ENCODE results near the gene SMIM44. TPM values are rescaled to one million over a fixed set of nuclear protein-coding genes. Genes with fewer than 3 reads are reported as not detected.
A peak's percentile ranks its signal among the peaks of the same experiment; 100 is the strongest.

Gene SMIM44
- total RNA-seq, 1 experiment from 2014 or later = not detected

DNA sequence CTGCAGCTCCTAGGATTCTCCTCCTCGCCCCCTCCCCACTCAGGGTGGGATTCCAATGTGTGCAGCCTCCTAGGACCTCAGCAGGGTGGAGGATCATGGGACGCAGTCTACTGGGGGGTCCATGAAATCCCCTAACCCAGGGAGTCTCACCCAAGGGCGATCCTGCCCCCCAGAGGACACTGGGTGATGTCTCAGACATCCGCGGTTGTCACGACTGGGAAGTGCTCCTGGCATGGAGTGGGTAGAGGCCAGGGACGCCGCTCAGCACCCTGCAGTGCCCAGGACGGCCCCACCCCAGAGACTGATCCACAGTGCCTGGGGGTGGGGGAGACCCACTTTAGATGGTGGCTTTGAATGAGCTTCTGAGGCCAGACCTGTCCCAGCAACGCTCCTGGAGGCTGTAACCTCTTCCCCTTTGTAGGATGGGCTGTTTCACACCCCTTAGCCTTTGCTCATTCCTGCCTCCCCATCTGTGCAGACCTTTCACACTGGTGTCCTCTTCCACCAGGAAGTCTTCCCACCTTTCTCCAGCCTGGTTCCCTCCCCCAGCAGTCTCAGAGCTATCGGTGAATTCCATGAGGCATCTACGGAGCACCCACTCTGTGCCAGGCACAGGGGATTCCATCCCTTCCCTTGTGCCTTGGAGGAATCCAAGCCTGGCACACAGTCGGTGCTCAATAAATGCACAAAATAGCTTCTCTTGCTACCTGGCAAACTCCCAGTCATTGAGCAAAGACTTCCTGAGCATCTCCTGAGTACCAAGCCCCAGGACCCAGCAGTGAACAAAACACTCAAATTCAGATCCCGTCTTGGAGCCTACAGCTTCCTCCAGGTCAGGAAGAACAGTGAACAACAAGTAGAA lies 13.4 kb downstream of the SMIM44 start:
- Histone ChIP-seq H3K27ac (ENCODE audit: low read length) (no peak overlapping the region), H3K36me3 (ENCODE audit: control insufficient read depth, insufficient read depth, low read length) (no peaks in the 10 kb centered on the region), H3K4me3 (ENCODE audit: low read depth in 2 of 2, low read length in 2 of 2) (no peak overlapping the region), H3K4me1 (ENCODE audit: control insufficient read depth, insufficient read depth, low read length) (no peaks in the 10 kb centered on the region), H3K9me3 (ENCODE audit: control insufficient read depth, insufficient read depth, low read depth, low read length) (no peaks in the 10 kb centered on the region), H3K27me3 (ENCODE audit: control insufficient read depth, insufficient read depth, low read length) (no peaks in the 10 kb centered on the region)
- ChIA-PET CTCF (interaction anchor here (0.6 to 1.1 kb wide), 4 partner anchors 111 to 249 kb away, joined by 3 to 5 read pairs (median 4); no protein-coding TSS in a partner anchor), POLR2A (no interaction called here)
- DNase-seq (ENCODE audit: low read depth, low spot score) = no peak
- ATAC-seq = peak; percentile 55
- no TSS peak for BruUV-seq (replicated peaks)
- intact Hi-C loops (cut with micrococcal nuclease; ENCODE audit: unreplicated experiment) = no loop called here
- TF ChIP-seq, protein P1, sequence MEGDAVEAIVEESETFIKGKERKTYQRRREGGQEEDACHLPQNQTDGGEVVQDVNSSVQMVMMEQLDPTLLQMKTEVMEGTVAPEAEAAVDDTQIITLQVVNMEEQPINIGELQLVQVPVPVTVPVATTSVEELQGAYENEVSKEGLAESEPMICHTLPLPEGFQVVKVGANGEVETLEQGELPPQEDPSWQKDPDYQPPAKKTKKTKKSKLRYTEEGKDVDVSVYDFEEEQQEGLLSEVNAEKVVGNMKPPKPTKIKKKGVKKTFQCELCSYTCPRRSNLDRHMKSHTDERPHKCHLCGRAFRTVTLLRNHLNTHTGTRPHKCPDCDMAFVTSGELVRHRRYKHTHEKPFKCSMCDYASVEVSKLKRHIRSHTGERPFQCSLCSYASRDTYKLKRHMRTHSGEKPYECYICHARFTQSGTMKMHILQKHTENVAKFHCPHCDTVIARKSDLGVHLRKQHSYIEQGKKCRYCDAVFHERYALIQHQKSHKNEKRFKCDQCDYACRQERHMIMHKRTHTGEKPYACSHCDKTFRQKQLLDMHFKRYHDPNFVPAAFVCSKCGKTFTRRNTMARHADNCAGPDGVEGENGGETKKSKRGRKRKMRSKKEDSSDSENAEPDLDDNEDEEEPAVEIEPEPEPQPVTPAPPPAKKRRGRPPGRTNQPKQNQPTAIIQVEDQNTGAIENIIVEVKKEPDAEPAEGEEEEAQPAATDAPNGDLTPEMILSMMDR (IDR thresholded peaks at IDR 0.05) = no peak; the same call in 1 of the 2 replicates
- peak; percentile 66 for TF ChIP-seq POLR2AphosphoS5 (IDR thresholded peaks at IDR 0.05; ENCODE audit: low read depth, low read length)
- in situ Hi-C loops (cut with HindIII; ENCODE audit: low pct_unique_long_range_greater_than_20kb, low sequenced_read_pairs) = no loop called here

DNA sequence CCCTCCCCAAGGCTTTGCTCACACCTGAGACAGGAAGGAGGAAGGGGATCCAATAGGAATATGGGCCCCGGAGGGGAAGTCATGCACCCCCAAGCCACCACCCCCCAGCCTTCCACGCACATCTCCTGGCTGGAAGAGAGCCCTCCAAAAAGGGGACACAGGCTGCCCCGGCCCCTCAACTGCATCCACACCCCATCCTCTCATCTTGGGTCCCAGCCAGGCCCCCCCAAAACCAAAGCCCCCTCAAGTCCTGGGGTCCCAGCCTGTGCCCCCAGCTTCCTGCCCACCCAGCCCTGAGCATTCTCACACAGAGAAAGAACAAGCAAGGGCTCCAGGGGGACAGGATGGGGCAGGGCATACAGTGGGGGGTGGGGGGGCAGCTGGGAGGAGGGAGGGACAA lies 15.0 kb downstream of the SMIM44 start:
- H3K9me3 ChIP-seq (ENCODE audit: control insufficient read depth, insufficient read depth, low read depth, low read length) = no peaks in the 10 kb centered on the region
- no peaks in the 10 kb centered on the region for H3K4me1 ChIP-seq (ENCODE audit: control insufficient read depth, insufficient read depth, low read length)
- BruUV-seq (replicated peaks) = no TSS peak
- TF ChIP-seq SIN3A (IDR thresholded peaks at IDR 0.05; ENCODE audit: borderline replicate concordance, insufficient read depth, low read depth, low read length) = no peak
- TF ChIP-seq, protein P2, sequence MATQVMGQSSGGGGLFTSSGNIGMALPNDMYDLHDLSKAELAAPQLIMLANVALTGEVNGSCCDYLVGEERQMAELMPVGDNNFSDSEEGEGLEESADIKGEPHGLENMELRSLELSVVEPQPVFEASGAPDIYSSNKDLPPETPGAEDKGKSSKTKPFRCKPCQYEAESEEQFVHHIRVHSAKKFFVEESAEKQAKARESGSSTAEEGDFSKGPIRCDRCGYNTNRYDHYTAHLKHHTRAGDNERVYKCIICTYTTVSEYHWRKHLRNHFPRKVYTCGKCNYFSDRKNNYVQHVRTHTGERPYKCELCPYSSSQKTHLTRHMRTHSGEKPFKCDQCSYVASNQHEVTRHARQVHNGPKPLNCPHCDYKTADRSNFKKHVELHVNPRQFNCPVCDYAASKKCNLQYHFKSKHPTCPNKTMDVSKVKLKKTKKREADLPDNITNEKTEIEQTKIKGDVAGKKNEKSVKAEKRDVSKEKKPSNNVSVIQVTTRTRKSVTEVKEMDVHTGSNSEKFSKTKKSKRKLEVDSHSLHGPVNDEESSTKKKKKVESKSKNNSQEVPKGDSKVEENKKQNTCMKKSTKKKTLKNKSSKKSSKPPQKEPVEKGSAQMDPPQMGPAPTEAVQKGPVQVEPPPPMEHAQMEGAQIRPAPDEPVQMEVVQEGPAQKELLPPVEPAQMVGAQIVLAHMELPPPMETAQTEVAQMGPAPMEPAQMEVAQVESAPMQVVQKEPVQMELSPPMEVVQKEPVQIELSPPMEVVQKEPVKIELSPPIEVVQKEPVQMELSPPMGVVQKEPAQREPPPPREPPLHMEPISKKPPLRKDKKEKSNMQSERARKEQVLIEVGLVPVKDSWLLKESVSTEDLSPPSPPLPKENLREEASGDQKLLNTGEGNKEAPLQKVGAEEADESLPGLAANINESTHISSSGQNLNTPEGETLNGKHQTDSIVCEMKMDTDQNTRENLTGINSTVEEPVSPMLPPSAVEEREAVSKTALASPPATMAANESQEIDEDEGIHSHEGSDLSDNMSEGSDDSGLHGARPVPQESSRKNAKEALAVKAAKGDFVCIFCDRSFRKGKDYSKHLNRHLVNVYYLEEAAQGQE (IDR thresholded peaks at IDR 0.05; ENCODE audit: insufficient read depth in 1 of 2, low read depth in 2 of 2, low read length in 1 of 2) = no peak
- TF ChIP-seq TCF7L2 (IDR thresholded peaks at IDR 0.05; ENCODE audit: low read depth, low read length) = no peak
- TF ChIP-seq POLR2AphosphoS5 (IDR thresholded peaks at IDR 0.05; ENCODE audit: low read depth, low read length) = no peak; the same call in 1 of the 2 replicates
- TF ChIP-seq, protein P1 (IDR thresholded peaks at IDR 0.05) = no peak
- H3K27me3 ChIP-seq (ENCODE audit: control insufficient read depth, insufficient read depth, low read length) = no peaks in the 10 kb centered on the region
- ChIA-PET CTCF (interaction anchor here (0.7 kb wide), 1 partner anchor 125 kb away, joined by 4 read pairs; no protein-coding TSS in a partner anchor), POLR2A (no interaction called here)
- no peaks in the 10 kb centered on the region for H3K36me3 ChIP-seq (ENCODE audit: control insufficient read depth, insufficient read depth, low read length)
- ATAC-seq (no peak), DNase-seq (ENCODE audit: low read depth, low spot score) (no peak)
- H3K4me3 ChIP-seq (ENCODE audit: low read depth in 2 of 2, low read length in 2 of 2) = no peak overlapping the region
- H3K27ac ChIP-seq (ENCODE audit: low read length) = no peak overlapping the region
- in situ Hi-C loops (cut with HindIII; ENCODE audit: low pct_unique_long_range_greater_than_20kb, low sequenced_read_pairs) = no loop called here
- intact Hi-C loops (cut with micrococcal nuclease; ENCODE audit: unreplicated experiment) = no loop called here

Data from Panc1 (cell line).